ENCODE data around the gene PCDH11X. TPM values are rescaled to one million over a fixed set of nuclear protein-coding genes. Genes with fewer than 3 reads are reported as not detected.
"Not testable (repeated sequence)": the region's sequence is repeated elsewhere in the genome, so short reads cannot be mapped to it uniquely, and the experiment has no call there.

The PCDH11X gene
- total RNA-seq = under 1 TPM; 0.05 to 0.17 (median 0.09) TPM
- long read RNA-seq, donor 1 = 0 reads
- long read RNA-seq, donor 2 = 0 reads

- peak in 1 of 3 donors; percentile 1 for DNase-seq
- H3K36me3 ChIP-seq (ENCODE audit: low read depth); H3K4me3 ChIP-seq; intact Hi-C loops (cut with DNase I, micrococcal nuclease); H3K9me3 ChIP-seq; H3K4me1 ChIP-seq (ENCODE audit: low read depth); ATAC-seq: not testable (repeated sequence)
These were observed at the start of gene PCDH11X for GRCh38 chrX:91779135-91779534. Gene PCDH11X, plus strand, starts transcription at chrX:91779375. Its CDS starts 56,130 bp downstream, at chrX:91835505.

GRCh38 chrX:91747446-91747845, 31.7 kb upstream of the PCDH11X start:
- H3K4me1 ChIP-seq (ENCODE audit: low read depth); ATAC-seq; H3K36me3 ChIP-seq (ENCODE audit: low read depth); intact Hi-C loops (cut with DNase I, micrococcal nuclease); DNase-seq; H3K9me3 ChIP-seq; H3K4me3 ChIP-seq: not testable (repeated sequence)

GRCh38 chrX:91753022-91753421, 26.2 kb upstream of the PCDH11X start:
- intact Hi-C loops (cut with DNase I, micrococcal nuclease); H3K9me3 ChIP-seq; DNase-seq; H3K36me3 ChIP-seq (ENCODE audit: low read depth); ATAC-seq; H3K4me1 ChIP-seq (ENCODE audit: low read depth); H3K4me3 ChIP-seq: not testable (repeated sequence)

GRCh38 chrX:91770619-91771488, 8.3 kb upstream of the PCDH11X start:
- H3K36me3 ChIP-seq (ENCODE audit: low read depth); intact Hi-C loops (cut with DNase I, micrococcal nuclease); H3K4me3 ChIP-seq; H3K4me1 ChIP-seq (ENCODE audit: low read depth); DNase-seq; H3K9me3 ChIP-seq: not testable (repeated sequence)
- ATAC-seq = peak; percentile 63

GRCh38 chrX:91773943-91774342, 5.2 kb upstream of the PCDH11X start:
- ATAC-seq; intact Hi-C loops (cut with DNase I, micrococcal nuclease); H3K36me3 ChIP-seq (ENCODE audit: low read depth); H3K4me3 ChIP-seq; H3K9me3 ChIP-seq; DNase-seq; H3K4me1 ChIP-seq (ENCODE audit: low read depth): not testable (repeated sequence)

- DNase-seq; H3K4me3 ChIP-seq; ATAC-seq; intact Hi-C loops (cut with DNase I, micrococcal nuclease); H3K4me1 ChIP-seq (ENCODE audit: low read depth); H3K36me3 ChIP-seq (ENCODE audit: low read depth); H3K9me3 ChIP-seq: not testable (repeated sequence)
These were observed 833 bp downstream of the PCDH11X start for GRCh38 chrX:91780008-91780407.

GRCh38 chrX:91780698-91781097, 1.5 kb downstream of the PCDH11X start:
- H3K4me1 ChIP-seq (ENCODE audit: low read depth); ATAC-seq; H3K4me3 ChIP-seq; H3K9me3 ChIP-seq; H3K36me3 ChIP-seq (ENCODE audit: low read depth); DNase-seq; intact Hi-C loops (cut with DNase I, micrococcal nuclease): not testable (repeated sequence)

- H3K36me3 ChIP-seq (ENCODE audit: low read depth); H3K4me1 ChIP-seq (ENCODE audit: low read depth); intact Hi-C loops (cut with DNase I, micrococcal nuclease); DNase-seq; ATAC-seq; H3K4me3 ChIP-seq; H3K9me3 ChIP-seq: not testable (repeated sequence)
These were observed 2.6 kb downstream of the PCDH11X start for GRCh38 chrX:91781553-91782298.

- H3K36me3 ChIP-seq (ENCODE audit: low read depth); intact Hi-C loops (cut with DNase I, micrococcal nuclease); DNase-seq; H3K4me3 ChIP-seq; ATAC-seq; H3K9me3 ChIP-seq; H3K4me1 ChIP-seq (ENCODE audit: low read depth): not testable (repeated sequence)
These were observed 3.6 kb downstream of the PCDH11X start for GRCh38 chrX:91782825-91783224.

- ATAC-seq; H3K36me3 ChIP-seq (ENCODE audit: low read depth); H3K4me3 ChIP-seq; intact Hi-C loops (cut with DNase I, micrococcal nuclease); H3K9me3 ChIP-seq; H3K4me1 ChIP-seq (ENCODE audit: low read depth); DNase-seq: not testable (repeated sequence)
These were observed 38.4 kb downstream of the PCDH11X start for GRCh38 chrX:91817537-91817936.

GRCh38 chrX:91825321-91825720, 46.1 kb downstream of the PCDH11X start:
- DNase-seq; H3K9me3 ChIP-seq; H3K36me3 ChIP-seq (ENCODE audit: low read depth); H3K4me3 ChIP-seq; intact Hi-C loops (cut with DNase I, micrococcal nuclease); H3K4me1 ChIP-seq (ENCODE audit: low read depth); ATAC-seq: not testable (repeated sequence)

Measured in mucosa of descending colon (tissue), 3 donors.